ENCODE measurements around the gene DNAH1. TPM values are rescaled to one million over a fixed set of nuclear protein-coding genes. Genes with fewer than 3 reads are reported as not detected.

Gene DNAH1
- total and polyA plus RNA-seq, 2 of the 13 experiments (the other 11 are each of a cell fraction or from before 2014, with no cell fraction given), result 0.64 to 3.5 TPM

GRCh38 chr3:52278510-52279069, 37.5 kb upstream of the DNAH1 start, which contains the start of gene WDR82 (continued):
- TF ChIP-seq, protein P1, sequence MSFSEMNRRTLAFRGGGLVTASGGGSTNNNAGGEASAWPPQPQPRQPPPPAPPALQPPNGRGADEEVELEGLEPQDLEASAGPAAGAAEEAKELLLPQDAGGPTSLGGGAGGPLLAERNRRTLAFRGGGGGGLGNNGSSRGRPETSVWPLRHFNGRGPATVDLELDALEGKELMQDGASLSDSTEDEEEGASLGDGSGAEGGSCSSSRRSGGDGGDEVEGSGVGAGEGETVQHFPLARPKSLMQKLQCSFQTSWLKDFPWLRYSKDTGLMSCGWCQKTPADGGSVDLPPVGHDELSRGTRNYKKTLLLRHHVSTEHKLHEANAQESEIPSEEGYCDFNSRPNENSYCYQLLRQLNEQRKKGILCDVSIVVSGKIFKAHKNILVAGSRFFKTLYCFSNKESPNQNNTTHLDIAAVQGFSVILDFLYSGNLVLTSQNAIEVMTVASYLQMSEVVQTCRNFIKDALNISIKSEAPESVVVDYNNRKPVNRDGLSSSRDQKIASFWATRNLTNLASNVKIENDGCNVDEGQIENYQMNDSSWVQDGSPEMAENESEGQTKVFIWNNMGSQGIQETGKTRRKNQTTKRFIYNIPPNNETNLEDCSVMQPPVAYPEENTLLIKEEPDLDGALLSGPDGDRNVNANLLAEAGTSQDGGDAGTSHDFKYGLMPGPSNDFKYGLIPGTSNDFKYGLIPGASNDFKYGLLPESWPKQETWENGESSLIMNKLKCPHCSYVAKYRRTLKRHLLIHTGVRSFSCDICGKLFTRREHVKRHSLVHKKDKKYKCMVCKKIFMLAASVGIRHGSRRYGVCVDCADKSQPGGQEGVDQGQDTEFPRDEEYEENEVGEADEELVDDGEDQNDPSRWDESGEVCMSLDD (CRISPR knock-in tag; IDR thresholded peaks at IDR 0.05; ENCODE audit: borderline replicate concordance), result peak; percentile 84
- TF ChIP-seq CENPT (CRISPR knock-in tag; IDR thresholded peaks at IDR 0.05; ENCODE audit: low read depth) (no peak), ZNF138 (CRISPR knock-in tag; IDR thresholded peaks at IDR 0.05; ENCODE audit: low read depth) (peak; percentile 74; the same call in 1 of the 2 replicates), ZNF510 (CRISPR knock-in tag; IDR thresholded peaks at IDR 0.05; ENCODE audit: low read depth) (no peak), EZH2 (conservative IDR thresholded peaks at IDR 0.05; ENCODE audit: low read depth, low read length) (no peak), HNF4A (CRISPR knock-in tag; IDR thresholded peaks at IDR 0.05) (no peak; the same call in 1 of the 2 replicates), ZNF124 (CRISPR knock-in tag; IDR thresholded peaks at IDR 0.05) (no peak), JARID2 (CRISPR knock-in tag; IDR thresholded peaks at IDR 0.05; ENCODE audit: insufficient replicate concordance) (no peak), ZNF660 (CRISPR knock-in tag; IDR thresholded peaks at IDR 0.05; ENCODE audit: borderline replicate concordance, low read depth) (no peak), FOSL2 (CRISPR knock-in tag; IDR thresholded peaks at IDR 0.05) (peak; percentile 41; the same call in 1 of the 2 replicates), HOXD1 (CRISPR knock-in tag; IDR thresholded peaks at IDR 0.05) (peak; percentile 87), ZKSCAN1 (IDR thresholded peaks at IDR 0.05; ENCODE audit: low read length) (no peak), PTBP1 (IDR thresholded peaks at IDR 0.05; ENCODE audit: low read depth, low read length, poor library complexity, severe bottlenecking) (no peak), MEIS1 (CRISPR knock-in tag; IDR thresholded peaks at IDR 0.05; ENCODE audit: borderline replicate concordance) (no peak; the same call in none of the 2 replicates), SAP130 (CRISPR knock-in tag; IDR thresholded peaks at IDR 0.05; ENCODE audit: low read depth) (peak; percentile 44; the same call in 1 of the 2 replicates), ZNF800 (CRISPR knock-in tag; IDR thresholded peaks at IDR 0.05) (peak; percentile 56; the same call in 1 of the 2 replicates), TEAD3 (CRISPR knock-in tag; optimal IDR thresholded peaks at IDR 0.05; ENCODE audit: borderline replicate concordance) (no peak), ZNF629 (CRISPR knock-in tag; conservative IDR thresholded peaks at IDR 0.05) (no peak)
- TF ChIP-seq, protein P2, sequence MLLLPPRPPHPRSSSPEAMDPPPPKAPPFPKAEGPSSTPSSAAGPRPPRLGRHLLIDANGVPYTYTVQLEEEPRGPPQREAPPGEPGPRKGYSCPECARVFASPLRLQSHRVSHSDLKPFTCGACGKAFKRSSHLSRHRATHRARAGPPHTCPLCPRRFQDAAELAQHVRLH (CRISPR knock-in tag; IDR thresholded peaks at IDR 0.05; ENCODE audit: borderline replicate concordance, low read depth), result peak; percentile 77; the same call in 1 of the 2 replicates
- TF ChIP-seq, protein P3, sequence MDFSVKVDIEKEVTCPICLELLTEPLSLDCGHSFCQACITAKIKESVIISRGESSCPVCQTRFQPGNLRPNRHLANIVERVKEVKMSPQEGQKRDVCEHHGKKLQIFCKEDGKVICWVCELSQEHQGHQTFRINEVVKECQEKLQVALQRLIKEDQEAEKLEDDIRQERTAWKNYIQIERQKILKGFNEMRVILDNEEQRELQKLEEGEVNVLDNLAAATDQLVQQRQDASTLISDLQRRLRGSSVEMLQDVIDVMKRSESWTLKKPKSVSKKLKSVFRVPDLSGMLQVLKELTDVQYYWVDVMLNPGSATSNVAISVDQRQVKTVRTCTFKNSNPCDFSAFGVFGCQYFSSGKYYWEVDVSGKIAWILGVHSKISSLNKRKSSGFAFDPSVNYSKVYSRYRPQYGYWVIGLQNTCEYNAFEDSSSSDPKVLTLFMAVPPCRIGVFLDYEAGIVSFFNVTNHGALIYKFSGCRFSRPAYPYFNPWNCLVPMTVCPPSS (IDR thresholded peaks at IDR 0.05), result no peak
- TF ChIP-seq, protein P4, sequence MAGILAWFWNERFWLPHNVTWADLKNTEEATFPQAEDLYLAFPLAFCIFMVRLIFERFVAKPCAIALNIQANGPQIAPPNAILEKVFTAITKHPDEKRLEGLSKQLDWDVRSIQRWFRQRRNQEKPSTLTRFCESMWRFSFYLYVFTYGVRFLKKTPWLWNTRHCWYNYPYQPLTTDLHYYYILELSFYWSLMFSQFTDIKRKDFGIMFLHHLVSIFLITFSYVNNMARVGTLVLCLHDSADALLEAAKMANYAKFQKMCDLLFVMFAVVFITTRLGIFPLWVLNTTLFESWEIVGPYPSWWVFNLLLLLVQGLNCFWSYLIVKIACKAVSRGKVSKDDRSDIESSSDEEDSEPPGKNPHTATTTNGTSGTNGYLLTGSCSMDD (CRISPR knock-in tag; IDR thresholded peaks at IDR 0.05), result no peak
